ENCODE results near the gene INTS6.

DNA sequence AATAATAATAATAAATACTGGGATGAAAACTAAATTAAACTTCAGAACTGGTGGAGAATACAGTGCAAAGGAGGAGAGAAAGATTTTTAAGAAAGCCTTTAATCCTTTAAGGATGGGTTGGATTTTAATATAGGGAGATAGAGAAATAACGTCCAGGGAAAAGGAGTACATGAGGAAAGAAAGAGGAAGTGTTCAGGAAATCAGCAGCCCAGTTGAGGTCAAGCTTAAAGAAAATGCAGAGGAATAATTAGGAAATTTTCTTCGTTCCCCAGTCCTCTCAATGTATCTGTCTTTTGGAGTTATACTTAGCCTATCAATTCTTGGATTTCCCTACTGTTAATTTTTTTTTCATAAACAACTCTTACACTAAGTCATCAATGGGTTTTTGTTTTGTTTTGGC, 47.7 kb downstream of the INTS6 start:
- no peak for TF ChIP-seq EZH2phosphoT487 (IDR thresholded peaks at IDR 0.05; ENCODE audit: borderline replicate concordance, low read length)
- TF ChIP-seq, protein P1, sequence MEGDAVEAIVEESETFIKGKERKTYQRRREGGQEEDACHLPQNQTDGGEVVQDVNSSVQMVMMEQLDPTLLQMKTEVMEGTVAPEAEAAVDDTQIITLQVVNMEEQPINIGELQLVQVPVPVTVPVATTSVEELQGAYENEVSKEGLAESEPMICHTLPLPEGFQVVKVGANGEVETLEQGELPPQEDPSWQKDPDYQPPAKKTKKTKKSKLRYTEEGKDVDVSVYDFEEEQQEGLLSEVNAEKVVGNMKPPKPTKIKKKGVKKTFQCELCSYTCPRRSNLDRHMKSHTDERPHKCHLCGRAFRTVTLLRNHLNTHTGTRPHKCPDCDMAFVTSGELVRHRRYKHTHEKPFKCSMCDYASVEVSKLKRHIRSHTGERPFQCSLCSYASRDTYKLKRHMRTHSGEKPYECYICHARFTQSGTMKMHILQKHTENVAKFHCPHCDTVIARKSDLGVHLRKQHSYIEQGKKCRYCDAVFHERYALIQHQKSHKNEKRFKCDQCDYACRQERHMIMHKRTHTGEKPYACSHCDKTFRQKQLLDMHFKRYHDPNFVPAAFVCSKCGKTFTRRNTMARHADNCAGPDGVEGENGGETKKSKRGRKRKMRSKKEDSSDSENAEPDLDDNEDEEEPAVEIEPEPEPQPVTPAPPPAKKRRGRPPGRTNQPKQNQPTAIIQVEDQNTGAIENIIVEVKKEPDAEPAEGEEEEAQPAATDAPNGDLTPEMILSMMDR (conservative IDR thresholded peaks at IDR 0.05; ENCODE audit: low read depth, low read length) = no peak

All from PC-3 (cell line).